ENCODE results near the gene NPR2. TPM values are rescaled to one million over a fixed set of nuclear protein-coding genes. Genes with fewer than 3 reads are reported as not detected.

The NPR2 gene
- total RNA-seq, 1 experiment from 2014 or later = 12.5 TPM

DNA sequence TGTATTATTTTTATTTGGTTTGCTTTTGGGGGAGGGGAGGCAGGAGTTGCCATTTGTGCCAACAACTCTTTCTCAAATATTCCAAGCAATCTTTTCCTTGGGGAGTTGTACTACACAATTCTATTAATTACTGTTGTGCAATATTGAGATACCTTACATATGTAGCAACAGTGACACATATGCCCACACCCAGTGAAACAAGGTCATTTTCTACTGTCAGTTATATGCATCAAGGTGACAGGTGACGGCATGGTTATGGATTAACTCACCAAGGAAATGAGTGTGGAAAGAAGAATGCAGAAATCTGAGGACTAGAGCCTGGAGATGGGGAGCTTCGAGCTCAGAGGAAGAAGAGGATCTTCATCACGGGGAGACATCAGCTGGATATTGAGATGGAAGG is 19.4 kb upstream of the NPR2 start:
- no peak overlapping the region for H3K14ac ChIP-seq (ENCODE audit: insufficient read depth, low read length)
- no peak overlapping the region for H3K9ac ChIP-seq (ENCODE audit: extremely low read depth, insufficient read length, low read length)
- no peak overlapping the region for H4K91ac ChIP-seq (ENCODE audit: insufficient read length, low read depth, low read length)
- no peaks in the 10 kb centered on the region for H4K20me1 ChIP-seq (ENCODE audit: control insufficient read depth, insufficient read depth, insufficient read length)
- TF ChIP-seq, protein P1, sequence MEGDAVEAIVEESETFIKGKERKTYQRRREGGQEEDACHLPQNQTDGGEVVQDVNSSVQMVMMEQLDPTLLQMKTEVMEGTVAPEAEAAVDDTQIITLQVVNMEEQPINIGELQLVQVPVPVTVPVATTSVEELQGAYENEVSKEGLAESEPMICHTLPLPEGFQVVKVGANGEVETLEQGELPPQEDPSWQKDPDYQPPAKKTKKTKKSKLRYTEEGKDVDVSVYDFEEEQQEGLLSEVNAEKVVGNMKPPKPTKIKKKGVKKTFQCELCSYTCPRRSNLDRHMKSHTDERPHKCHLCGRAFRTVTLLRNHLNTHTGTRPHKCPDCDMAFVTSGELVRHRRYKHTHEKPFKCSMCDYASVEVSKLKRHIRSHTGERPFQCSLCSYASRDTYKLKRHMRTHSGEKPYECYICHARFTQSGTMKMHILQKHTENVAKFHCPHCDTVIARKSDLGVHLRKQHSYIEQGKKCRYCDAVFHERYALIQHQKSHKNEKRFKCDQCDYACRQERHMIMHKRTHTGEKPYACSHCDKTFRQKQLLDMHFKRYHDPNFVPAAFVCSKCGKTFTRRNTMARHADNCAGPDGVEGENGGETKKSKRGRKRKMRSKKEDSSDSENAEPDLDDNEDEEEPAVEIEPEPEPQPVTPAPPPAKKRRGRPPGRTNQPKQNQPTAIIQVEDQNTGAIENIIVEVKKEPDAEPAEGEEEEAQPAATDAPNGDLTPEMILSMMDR (conservative IDR thresholded peaks at IDR 0.05) = no peak
- no peak overlapping the region for H2BK120ac ChIP-seq (ENCODE audit: low read depth, low read length, poor library complexity, severe bottlenecking)
- no peak overlapping the region for H3K56ac ChIP-seq (ENCODE audit: insufficient read length, low read depth, low read length)
- H3K23me2 ChIP-seq (ENCODE audit: insufficient read length, low read depth, low read length, poor library complexity, severe bottlenecking) = no peaks in the 10 kb centered on the region
- no peaks in the 10 kb centered on the region for H3K27me3 Mint-ChIP-seq (ENCODE audit: low read depth)
- H4K5ac ChIP-seq (ENCODE audit: insufficient read length, low read depth, low read length) = no peak overlapping the region
- H3K4me3 Mint-ChIP-seq = no peak overlapping the region
- H2AK5ac ChIP-seq (ENCODE audit: insufficient read length, low read length) = no peak overlapping the region
- no CpG with 5 or more reads among the region's 3 CpGs for WGBS (ENCODE audit: extremely low coverage, insufficient read length, low lambda C conversion rate)
- no peaks in the 10 kb centered on the region for H3K27me3 ChIP-seq (ENCODE audit: insufficient read depth, low read length)
- no peak overlapping the region for H3T11ph ChIP-seq (ENCODE audit: low read length)
- H2BK15ac ChIP-seq (ENCODE audit: low read depth, low read length) = no peak overlapping the region
- no peak overlapping the region for H2BK5ac ChIP-seq (ENCODE audit: insufficient read length, low read length)
- no peak overlapping the region for H2BK12ac ChIP-seq (ENCODE audit: insufficient read length, low read depth, low read length)
- H2AFZ ChIP-seq (ENCODE audit: low read length) = no peak overlapping the region
- no peak overlapping the region for H2BK20ac ChIP-seq (ENCODE audit: low read depth, low read length, poor library complexity, severe bottlenecking)
- no peak overlapping the region for H3K18ac ChIP-seq (ENCODE audit: insufficient read length, low read depth, low read length)
- H3K79me2 ChIP-seq (ENCODE audit: insufficient read depth, low read length) = no peaks in the 10 kb centered on the region
- H3K9me3 ChIP-seq (ENCODE audit: control insufficient read depth, low read depth, low read length) = no peaks in the 10 kb centered on the region
- no peaks in the 10 kb centered on the region for H3K79me1 ChIP-seq (ENCODE audit: insufficient read depth, low read depth, low read length, poor library complexity, severe bottlenecking)
- no peak for DNase-seq
- H3K36me3 Mint-ChIP-seq (ENCODE audit: insufficient read depth in 1 of 3, low read depth in 3 of 3) = no peaks in the 10 kb centered on the region
- H3K4me2 ChIP-seq (ENCODE audit: insufficient read depth, insufficient read length, low read length) = no peak overlapping the region
- peaks cover 4% of the 10 kb centered on the region; the same call in 1 of the 2 replicates for H3K4me1 ChIP-seq (ENCODE audit: insufficient read depth, low read length)
- H3K4me1 Mint-ChIP-seq = peaks cover 15 to 19% of the 10 kb centered on the region in 2 experiments
- no peak overlapping the region for H3K4ac ChIP-seq (ENCODE audit: low read depth, low read length)
- no peak overlapping the region for H3K27ac ChIP-seq (ENCODE audit: insufficient read length, low read depth, low read length)
- no peak overlapping the region for H4K8ac ChIP-seq (replicated peaks; ENCODE audit: insufficient read length, low read depth, low read length)
- H3K23ac ChIP-seq (ENCODE audit: insufficient read length, low read depth, low read length) = no peak overlapping the region
- H3K9me3 Mint-ChIP-seq = no peaks in the 10 kb centered on the region
- no peak overlapping the region for H3K27ac Mint-ChIP-seq
